ENCODE data around the gene FCRL4.
"Not testable (repeated sequence)": the region's sequence is repeated elsewhere in the genome, so short reads cannot be mapped to it uniquely, and the experiment has no call there.

FCRL4 gene

DNA sequence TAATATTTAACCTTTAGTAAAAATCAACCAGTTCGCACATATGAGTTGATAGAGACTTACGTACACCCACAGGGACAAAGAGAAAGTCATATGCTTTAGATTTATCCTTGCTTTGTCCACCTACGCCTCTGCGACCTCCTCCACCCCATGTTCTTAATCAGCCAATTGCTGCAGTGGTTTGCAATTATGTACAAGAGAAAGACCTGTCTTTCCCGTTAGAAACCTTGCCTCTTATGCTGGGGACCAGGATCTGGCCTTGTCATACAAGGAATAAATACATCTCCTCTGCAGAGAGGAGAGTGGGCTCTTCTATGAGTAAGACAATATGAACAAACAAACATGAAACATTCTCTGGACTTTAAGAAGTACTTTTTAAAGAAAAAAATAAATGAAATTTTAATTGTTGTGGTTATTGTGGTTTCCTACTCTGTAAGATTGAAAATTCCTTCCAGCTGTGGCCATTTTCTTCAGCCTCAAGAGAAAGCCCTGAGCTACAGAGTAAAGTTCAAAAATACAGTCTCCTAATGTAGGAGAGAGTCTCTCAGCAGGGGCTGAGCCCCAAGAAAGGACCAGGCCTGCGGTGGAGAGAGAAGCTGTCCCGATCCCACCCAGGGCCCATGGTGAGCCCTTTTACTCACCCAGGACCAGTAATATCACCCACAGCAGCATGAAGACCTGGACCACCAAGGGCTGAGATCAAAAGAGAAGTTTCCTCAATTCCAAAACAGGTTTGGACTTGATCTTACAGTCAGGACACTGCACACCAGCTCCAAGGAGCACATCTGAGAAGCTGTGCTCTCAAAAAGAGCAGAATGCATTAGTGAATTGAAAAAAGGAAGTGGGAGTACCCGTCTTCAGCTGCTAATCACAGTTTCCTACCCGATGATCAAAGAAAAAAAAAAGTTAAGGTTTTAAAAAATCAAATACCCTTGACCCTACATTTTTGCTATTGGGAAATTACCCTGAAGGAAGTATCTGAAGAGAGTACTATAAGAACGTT lies 45.9 kb downstream of the FCRL4 start, which contains the start of gene FCRL5:
Gene FCRL5 (minus strand): TSS at position 822 of the 1,000 bp plus-strand sequence. CDS start 153 bp downstream, at position 669.
- DNase-seq = no peak

- DNase-seq = not testable (repeated sequence)
Observed at GRCh38 chr1:157548081-157548480, 49.8 kb downstream of the FCRL4 start.

DNA sequence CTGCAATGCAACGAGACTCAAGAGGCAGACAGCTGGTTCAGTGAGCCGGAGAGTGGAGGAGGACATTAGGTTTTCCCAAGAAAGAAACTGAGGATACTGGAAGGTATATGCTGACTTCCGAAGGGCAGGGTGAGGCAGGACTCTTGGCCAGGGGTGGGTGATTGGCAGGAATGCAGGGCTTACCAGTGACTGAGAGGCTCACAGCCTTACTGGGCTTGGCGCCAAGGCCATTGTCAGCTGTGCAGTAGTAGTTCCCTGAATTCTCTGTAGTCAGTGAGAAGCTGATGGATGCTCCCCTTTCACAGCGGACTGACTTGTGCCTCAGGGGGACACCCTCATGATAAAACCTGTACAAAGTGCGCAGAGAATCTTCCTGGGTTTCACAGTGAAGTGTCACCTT lies 55.2 kb downstream of the FCRL4 start:
- DNase-seq = no peak

DNA sequence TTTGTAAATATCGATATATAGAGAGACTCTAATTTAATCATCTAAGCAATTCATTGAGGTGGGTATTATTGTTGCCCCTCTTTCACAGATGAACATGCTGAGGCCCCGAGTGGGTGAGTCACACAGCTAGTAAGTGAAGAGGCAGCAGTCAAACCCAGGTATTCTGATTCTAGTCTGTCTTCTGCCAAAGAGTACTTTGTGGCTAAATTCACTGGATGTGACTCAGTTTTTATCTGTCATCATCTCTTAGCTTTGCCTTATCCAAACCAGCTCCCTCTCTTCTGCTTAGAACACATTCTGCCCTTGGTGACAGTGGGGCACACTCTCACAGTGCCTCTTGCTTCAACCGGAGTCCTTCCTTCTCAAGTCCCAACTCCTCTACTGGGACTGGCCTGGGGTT lies 57.0 kb downstream of the FCRL4 start:
- DNase-seq = no peak

DNA sequence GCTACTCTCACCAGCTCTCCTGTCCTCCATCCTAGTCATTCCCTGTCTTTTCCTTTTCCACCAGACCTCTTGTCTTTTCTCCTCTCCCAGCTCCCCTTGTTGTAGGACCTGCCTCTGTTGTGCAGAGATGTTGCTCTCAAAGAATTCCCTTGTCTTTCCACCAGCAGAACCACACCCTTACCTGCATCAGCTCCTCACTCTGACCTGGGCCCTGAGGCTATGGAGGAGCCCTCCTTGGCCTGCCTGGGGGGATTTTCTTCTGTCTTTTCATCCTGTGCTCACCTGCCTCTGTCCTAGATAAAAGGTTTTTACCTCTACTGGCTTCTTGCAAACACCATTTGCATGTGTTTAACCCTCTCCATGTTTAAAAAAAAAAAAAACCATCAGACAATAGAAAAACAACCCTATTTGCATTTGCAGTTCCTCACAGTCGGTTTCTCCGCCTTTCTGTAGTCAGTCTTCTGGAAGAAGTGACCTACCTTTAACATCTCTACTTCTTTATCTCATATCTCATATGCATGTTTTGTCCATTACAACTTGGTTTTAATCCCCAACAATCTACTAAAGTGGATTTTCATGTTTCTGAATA lies 57.6 kb downstream of the FCRL4 start:
- DNase-seq = no peak

GRCh38 chr1:157539568-157539967 lies 58.3 kb downstream of the FCRL4 start:
- no peak for DNase-seq

GRCh38 chr1:157532569-157532968 lies 65.3 kb downstream of the FCRL4 start:
- DNase-seq = no peak

- DNase-seq = no peak
Observed at GRCh38 chr1:157523774-157524493, 74.0 kb downstream of the FCRL4 start.

Measured in bone marrow (tissue), 2 donors.